PFSK-1 (cell line): ENCODE measurements around the gene ITSN2. TPM values are rescaled to one million over a fixed set of nuclear protein-coding genes. Genes with fewer than 3 reads are reported as not detected.
A peak's percentile ranks its signal among the peaks of the same experiment; 100 is the strongest.

ENCODE experiments used
- FOXP2 ChIP-seq: optimal IDR thresholded peaks from 2 replicates; pipeline ENCODE3; 2011; ENCODE audit warnings: borderline replicate concordance, control low read depth, inconsistent platforms; ENCODE audit not compliant: insufficient read depth; ENCODE audit errors: extremely low read length, extremely low read depth
- POLR2AphosphoS5 ChIP-seq: IDR thresholded peaks from 2 replicates; pipeline ENCODE4 v1.6.1; 2012; ENCODE audit warnings: low read depth, mild to moderate bottlenecking, control low read depth, low read length, moderate library complexity
- REST ChIP-seq, 2 experiments: IDR thresholded peaks; 2 replicates each; pipeline versions ENCODE4 v1.6.1 to v1.8.0; 2011 to 2012; ENCODE audit warnings: low read depth in 2 of 2, low read length in 2 of 2, control low read depth in 1 of 2, inconsistent platforms in 1 of 2, mild to moderate bottlenecking in 1 of 2, moderate library complexity in 1 of 2; ENCODE audit not compliant: insufficient read depth in 1 of 2
- SIN3A ChIP-seq: IDR thresholded peaks from 2 replicates; pipeline ENCODE4 v1.6.1; 2012; ENCODE audit warnings: mild to moderate bottlenecking, low read length, moderate library complexity, borderline replicate concordance; ENCODE audit not compliant: insufficient read depth
- TAF1 ChIP-seq: IDR thresholded peaks from 2 replicates; pipeline ENCODE4 v1.6.1; 2012; ENCODE audit warnings: low read length, control low read depth, borderline replicate concordance; ENCODE audit not compliant: insufficient read depth
- polyA plus RNA-seq: library from polyadenylated mRNA; unstranded; fragments of >200 nt; gene quantifications from one replicate; pipeline ENCODE4 v1.2.1, GENCODE V29; 2012; ENCODE audit warnings: low read depth, missing spikeins; ENCODE audit not compliant: insufficient read length

Gene ITSN2
- 11.4 TPM for polyA plus RNA-seq

GRCh38 chr2:24360050-24360962, at the start of gene ITSN2:
TSS of gene ITSN2 (minus strand) at chr2:24360536. CDS start at chr2:24328082, 32,454 bp downstream.
- no peak for TF ChIP-seq SIN3A
- TF ChIP-seq POLR2AphosphoS5: no peak; the same call in 1 of the 2 replicates
- TF ChIP-seq TAF1: 0 out of 2 replicates have a peak, but pooled peaks have one; percentile 38
- TF ChIP-seq FOXP2: peak; percentile 86
- TF ChIP-seq REST (IDR thresholded peaks at IDR 0.05; ENCODE audit: insufficient read depth in 1 of 2, low read depth in 2 of 2, low read length in 2 of 2): no peak

- TF ChIP-seq SIN3A (no peak), FOXP2 (no peak), TAF1 (no peak), REST (IDR thresholded peaks at IDR 0.05; ENCODE audit: insufficient read depth in 1 of 2, low read depth in 2 of 2, low read length in 2 of 2) (no peak), POLR2AphosphoS5 (no peak)
These were observed 48.8 kb upstream of the ITSN2 start for GRCh38 chr2:24409171-24409570.

GRCh38 chr2:24404491-24404921, 44.2 kb upstream of the ITSN2 start:
- no peak for TF ChIP-seq FOXP2
- no peak for TF ChIP-seq SIN3A
- TF ChIP-seq TAF1: no peak
- TF ChIP-seq POLR2AphosphoS5: no peak
- TF ChIP-seq REST (IDR thresholded peaks at IDR 0.05; ENCODE audit: insufficient read depth in 1 of 2, low read depth in 2 of 2, low read length in 2 of 2): no peak

- TF ChIP-seq POLR2AphosphoS5 (no peak), REST (IDR thresholded peaks at IDR 0.05; ENCODE audit: insufficient read depth in 1 of 2, low read depth in 2 of 2, low read length in 2 of 2) (no peak), TAF1 (no peak), SIN3A (no peak), FOXP2 (no peak)
These were observed 43.5 kb upstream of the ITSN2 start for GRCh38 chr2:24403832-24404212.
